ENCODE data around the gene TIGD4. TPM values are rescaled to one million over a fixed set of nuclear protein-coding genes. Genes with fewer than 3 reads are reported as not detected.

TIGD4 gene
- polyA plus RNA-seq, 3 donors = 0.05 to 0.08 (median 0.07) TPM

DNA sequence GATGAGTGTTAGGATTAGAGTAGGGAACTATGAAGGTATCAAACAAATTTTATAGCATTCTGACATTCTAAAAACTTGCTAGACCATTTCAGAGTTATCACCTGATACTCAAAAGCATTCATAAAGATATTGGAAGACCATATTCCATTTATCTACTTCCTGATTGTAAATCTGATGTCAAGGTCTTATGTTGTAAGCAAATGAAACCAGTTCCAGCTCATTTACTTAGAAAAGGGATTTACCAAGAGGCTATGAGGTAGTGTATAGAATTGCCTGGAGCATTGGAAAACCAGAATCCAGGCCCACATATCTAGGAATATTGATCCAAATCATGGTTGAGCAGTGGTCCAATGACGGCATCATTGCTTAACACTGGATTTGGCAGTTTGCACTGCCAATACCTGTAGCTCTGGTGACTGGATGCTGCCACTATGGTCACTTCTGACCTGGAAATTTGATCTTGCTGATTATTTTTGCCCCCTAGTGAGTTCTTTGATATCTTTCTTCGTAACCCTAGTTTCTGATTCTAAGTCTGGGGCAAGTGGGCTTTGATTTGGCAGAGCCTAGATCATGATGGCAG is 25.6 kb upstream of the TIGD4 start:
- TF ChIP-seq, protein P1, sequence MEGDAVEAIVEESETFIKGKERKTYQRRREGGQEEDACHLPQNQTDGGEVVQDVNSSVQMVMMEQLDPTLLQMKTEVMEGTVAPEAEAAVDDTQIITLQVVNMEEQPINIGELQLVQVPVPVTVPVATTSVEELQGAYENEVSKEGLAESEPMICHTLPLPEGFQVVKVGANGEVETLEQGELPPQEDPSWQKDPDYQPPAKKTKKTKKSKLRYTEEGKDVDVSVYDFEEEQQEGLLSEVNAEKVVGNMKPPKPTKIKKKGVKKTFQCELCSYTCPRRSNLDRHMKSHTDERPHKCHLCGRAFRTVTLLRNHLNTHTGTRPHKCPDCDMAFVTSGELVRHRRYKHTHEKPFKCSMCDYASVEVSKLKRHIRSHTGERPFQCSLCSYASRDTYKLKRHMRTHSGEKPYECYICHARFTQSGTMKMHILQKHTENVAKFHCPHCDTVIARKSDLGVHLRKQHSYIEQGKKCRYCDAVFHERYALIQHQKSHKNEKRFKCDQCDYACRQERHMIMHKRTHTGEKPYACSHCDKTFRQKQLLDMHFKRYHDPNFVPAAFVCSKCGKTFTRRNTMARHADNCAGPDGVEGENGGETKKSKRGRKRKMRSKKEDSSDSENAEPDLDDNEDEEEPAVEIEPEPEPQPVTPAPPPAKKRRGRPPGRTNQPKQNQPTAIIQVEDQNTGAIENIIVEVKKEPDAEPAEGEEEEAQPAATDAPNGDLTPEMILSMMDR (IDR thresholded peaks at IDR 0.05) = no peak
- Histone ChIP-seq H3K27ac (ENCODE audit: low read depth in 1 of 2, low read length in 2 of 2) (peak overlapping the region in 1 of 2 donors; percentile 62), H3K36me3 (replicated peaks in 1 of 2; ENCODE audit: control insufficient read depth in 1 of 2, insufficient read depth in 2 of 2, low read length in 2 of 2) (no peaks in the 10 kb centered on the region), H2AFZ (ENCODE audit: insufficient read depth, low read depth, low read length, poor library complexity, severe bottlenecking) (no peak overlapping the region), H3K9ac (ENCODE audit: insufficient read depth, low read length, poor library complexity, severe bottlenecking) (no peak overlapping the region), H3K4me3 (replicated peaks in 1 of 3; ENCODE audit: low read depth in 2 of 3, low read length in 3 of 3) (no peak overlapping the region), H3K4me2 (replicated peaks; ENCODE audit: extremely low read depth, low read length, poor library complexity, severe bottlenecking) (no peak overlapping the region), H3K4me1 (ENCODE audit: control insufficient read depth in 1 of 2, insufficient read depth in 2 of 2, low read length in 2 of 2) (peaks cover 15 to 24% of the 10 kb centered on the region in 2 donors), H4K20me1 (ENCODE audit: insufficient read depth, low read length) (peaks cover 70% of the 10 kb centered on the region), H3K9me3 (replicated peaks in 1 of 2; ENCODE audit: control insufficient read depth in 1 of 2, insufficient read depth in 1 of 2, low read length in 2 of 2) (no peaks in the 10 kb centered on the region), H3K27me3 (ENCODE audit: control insufficient read depth in 2 of 2, insufficient read depth in 2 of 2, low read length in 2 of 2) (no peaks in the 10 kb centered on the region), H3K79me2 (ENCODE audit: insufficient read depth, low read length) (peaks cover 52% of the 10 kb centered on the region)
- Mint-ChIP-seq H3K27ac (peak overlapping the region in 1 of 7 donors; percentile 46), H3K36me3 (peaks cover 5 to 7% of the 10 kb centered on the region in 2 donors), H3K4me1 (peaks cover 28% of the 10 kb centered on the region), H3K4me3 (no peak overlapping the region), H3K27me3 (ENCODE audit: low read depth in 3 of 3) (peaks cover 0 to 2% (median 0%) of the 10 kb centered on the region in 3 donors), H3K9me3 (peaks cover 0 to 6% (median 0%) of the 10 kb centered on the region in 7 donors)
- intact Hi-C loops (cut with micrococcal nuclease) = no loop called here
- DNase-seq = no peak
- WGBS (ENCODE audit: insufficient coverage) = 100% methylated on average over 1 of the region's 2 CpGs

DNA sequence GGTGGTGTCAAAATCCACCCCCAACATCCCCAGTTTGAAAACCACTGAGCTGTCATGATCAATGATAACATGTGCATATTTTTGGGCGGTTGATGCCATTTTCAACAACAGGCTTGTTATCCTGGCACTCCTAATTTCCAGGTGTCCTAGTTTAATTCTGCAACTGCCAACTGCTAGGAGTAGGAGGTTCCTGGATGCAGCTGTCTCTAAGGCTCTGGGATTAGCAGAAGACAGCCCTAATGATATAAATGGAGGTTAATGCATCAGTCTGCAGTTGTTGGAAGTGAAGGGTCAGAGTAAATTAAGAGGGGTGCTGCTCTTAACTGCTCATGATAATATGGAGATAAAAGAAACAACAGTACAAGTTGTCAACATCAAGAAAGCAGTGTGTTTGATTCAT is 24.0 kb upstream of the TIGD4 start:
- TF ChIP-seq, protein P1 (IDR thresholded peaks at IDR 0.05) = no peak
- no peak overlapping the region for H3K27ac ChIP-seq (ENCODE audit: low read depth in 1 of 2, low read length in 2 of 2)
- no peak overlapping the region for H3K4me2 ChIP-seq (replicated peaks; ENCODE audit: extremely low read depth, low read length, poor library complexity, severe bottlenecking)
- H3K4me3 Mint-ChIP-seq = no peak overlapping the region
- H3K9ac ChIP-seq (ENCODE audit: insufficient read depth, low read length, poor library complexity, severe bottlenecking) = no peak overlapping the region
- H3K4me1 ChIP-seq (ENCODE audit: control insufficient read depth in 1 of 2, insufficient read depth in 2 of 2, low read length in 2 of 2) = peaks cover 15 to 24% of the 10 kb centered on the region in 2 donors
- peaks cover 49% of the 10 kb centered on the region for H3K79me2 ChIP-seq (ENCODE audit: insufficient read depth, low read length)
- peaks cover 0 to 3% (median 0%) of the 10 kb centered on the region in 7 donors for H3K9me3 Mint-ChIP-seq
- no peak overlapping the region for H2AFZ ChIP-seq (ENCODE audit: insufficient read depth, low read depth, low read length, poor library complexity, severe bottlenecking)
- no peaks in the 10 kb centered on the region for H3K36me3 ChIP-seq (replicated peaks in 1 of 2; ENCODE audit: control insufficient read depth in 1 of 2, insufficient read depth in 2 of 2, low read length in 2 of 2)
- peaks cover 77% of the 10 kb centered on the region for H4K20me1 ChIP-seq (ENCODE audit: insufficient read depth, low read length)
- 100% methylated on average over 1 of the region's 1 CpG for WGBS (ENCODE audit: insufficient coverage)
- no peak for DNase-seq
- intact Hi-C loops (cut with micrococcal nuclease) = no loop called here
- peaks cover 3 to 8% of the 10 kb centered on the region in 2 donors for H3K36me3 Mint-ChIP-seq
- peaks cover 29% of the 10 kb centered on the region for H3K4me1 Mint-ChIP-seq
- no peaks in the 10 kb centered on the region for H3K27me3 Mint-ChIP-seq (ENCODE audit: low read depth in 3 of 3)
- H3K27me3 ChIP-seq (ENCODE audit: control insufficient read depth in 2 of 2, insufficient read depth in 2 of 2, low read length in 2 of 2) = no peaks in the 10 kb centered on the region
- H3K9me3 ChIP-seq (replicated peaks in 1 of 2; ENCODE audit: control insufficient read depth in 1 of 2, insufficient read depth in 1 of 2, low read length in 2 of 2) = no peaks in the 10 kb centered on the region
- H3K4me3 ChIP-seq (replicated peaks in 1 of 3; ENCODE audit: low read depth in 2 of 3, low read length in 3 of 3) = no peak overlapping the region
- no peak overlapping the region for H3K27ac Mint-ChIP-seq

All from CD14-positive monocyte (primary cell).